ENCODE measurements around the gene HORMAD2.

HORMAD2 gene

DNA sequence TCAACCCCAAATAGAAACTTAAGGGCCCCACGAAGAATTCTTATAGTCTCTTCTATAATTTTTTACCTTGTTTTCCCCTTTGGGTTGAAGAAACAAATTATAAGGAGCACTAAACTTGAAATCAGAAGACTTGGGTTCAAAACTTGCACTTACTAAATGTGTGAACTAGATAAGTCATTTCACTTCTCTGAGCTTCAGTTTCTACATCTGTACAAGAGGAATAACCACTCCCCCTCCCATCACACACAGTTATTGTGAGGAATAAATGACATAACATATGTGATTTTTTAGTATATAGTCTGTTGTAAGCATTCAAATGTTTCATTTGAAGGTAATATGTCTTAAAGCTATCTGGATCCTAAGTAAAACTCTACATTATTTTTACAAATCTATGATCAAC, 87.5 kb downstream of the HORMAD2 start:
- DNase-seq (ENCODE audit: low read depth): no peak

DNA sequence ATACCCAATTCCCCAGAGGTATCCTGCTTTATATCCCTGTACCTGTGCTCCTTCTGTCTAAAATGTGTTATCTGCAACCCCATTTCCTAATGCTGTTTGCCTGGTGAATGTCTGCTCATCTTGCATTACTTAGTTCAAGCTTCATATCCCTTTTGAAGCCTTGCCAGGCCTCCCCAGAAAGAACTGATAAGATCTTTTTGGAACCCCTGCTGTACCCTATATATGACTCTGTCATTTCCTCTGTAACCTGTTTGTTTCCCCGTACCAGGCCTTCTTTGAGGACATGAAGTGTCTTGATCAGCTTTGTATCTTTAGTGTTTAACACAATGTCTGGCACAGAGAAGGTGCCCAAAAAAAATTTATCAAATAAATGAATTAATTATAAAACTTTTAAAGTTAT, 88.7 kb downstream of the HORMAD2 start:
- no peak for DNase-seq (ENCODE audit: low read depth)

DNA sequence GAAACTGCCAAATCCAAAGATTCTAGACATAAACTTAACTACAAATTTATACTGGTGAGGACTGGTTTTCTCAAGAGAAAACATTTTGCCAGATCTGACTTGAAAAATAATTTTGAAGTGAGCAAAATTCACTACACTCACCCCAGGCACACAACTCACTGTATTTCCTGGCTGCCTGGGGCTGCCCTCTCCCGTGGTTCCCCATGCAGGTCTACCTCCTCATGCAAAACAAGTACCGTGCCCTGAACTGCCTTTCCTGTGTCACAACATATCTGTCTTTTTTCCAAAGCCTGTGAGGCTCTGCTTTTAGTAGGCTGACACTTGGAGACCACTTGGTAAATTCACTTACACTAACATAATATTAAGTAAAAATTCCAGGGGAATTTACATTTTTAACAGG, 89.9 kb downstream of the HORMAD2 start:
- DNase-seq (ENCODE audit: low read depth): no peak

GRCh38 chr22:30171008-30171407, 90.7 kb downstream of the HORMAD2 start:
- DNase-seq (ENCODE audit: low read depth): no peak

GRCh38 chr22:30175690-30176288, 95.5 kb downstream of the HORMAD2 start:
- DNase-seq (ENCODE audit: low read depth): no peak

GRCh38 chr22:30176431-30176830, 96.2 kb downstream of the HORMAD2 start:
- DNase-seq (ENCODE audit: low read depth): no peak

DNA sequence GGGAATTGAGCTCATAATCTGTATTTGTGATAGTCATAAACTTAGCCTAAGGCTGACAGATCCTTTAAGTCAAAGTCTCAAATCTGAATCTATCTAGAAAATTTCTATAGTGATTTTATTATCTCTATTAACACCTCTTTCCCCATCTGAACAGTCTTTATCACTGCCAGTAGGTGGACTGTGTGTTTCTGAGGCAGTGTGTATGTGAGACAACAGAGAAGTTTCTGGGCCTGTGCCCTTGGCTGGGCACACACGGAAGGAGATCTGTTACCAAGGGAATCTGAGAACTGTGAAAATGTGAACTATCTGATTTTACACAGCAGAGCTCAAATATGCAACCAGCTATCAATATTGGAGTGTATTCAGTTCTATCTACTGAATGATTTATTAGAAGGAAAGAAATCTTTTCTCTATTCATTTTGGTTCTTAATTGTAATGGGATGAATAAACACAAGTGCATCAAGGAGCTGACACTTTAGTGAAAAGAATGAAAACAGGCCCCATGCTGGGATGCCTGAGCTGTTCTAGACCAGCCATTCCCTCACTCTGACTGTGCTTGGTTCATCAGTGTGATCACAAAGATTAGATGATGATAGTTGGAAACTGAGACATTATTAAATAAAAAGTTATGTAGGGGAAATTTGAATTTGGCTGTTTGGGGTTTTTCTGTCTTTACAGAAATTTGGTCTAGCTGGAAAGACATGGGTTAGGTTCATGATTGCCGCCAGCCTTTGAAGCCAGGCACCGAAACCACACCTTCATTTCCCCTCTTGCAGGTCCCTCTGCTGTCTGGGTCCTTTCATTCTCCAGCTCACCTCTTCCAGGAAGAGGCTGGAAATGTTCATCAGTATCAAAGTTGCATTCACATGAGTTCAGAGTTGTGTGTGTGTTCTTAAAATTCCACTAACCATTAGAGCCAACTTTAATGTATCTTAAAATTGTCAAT, 98.2 kb downstream of the HORMAD2 start:
- no peak for DNase-seq (ENCODE audit: low read depth)

DNA sequence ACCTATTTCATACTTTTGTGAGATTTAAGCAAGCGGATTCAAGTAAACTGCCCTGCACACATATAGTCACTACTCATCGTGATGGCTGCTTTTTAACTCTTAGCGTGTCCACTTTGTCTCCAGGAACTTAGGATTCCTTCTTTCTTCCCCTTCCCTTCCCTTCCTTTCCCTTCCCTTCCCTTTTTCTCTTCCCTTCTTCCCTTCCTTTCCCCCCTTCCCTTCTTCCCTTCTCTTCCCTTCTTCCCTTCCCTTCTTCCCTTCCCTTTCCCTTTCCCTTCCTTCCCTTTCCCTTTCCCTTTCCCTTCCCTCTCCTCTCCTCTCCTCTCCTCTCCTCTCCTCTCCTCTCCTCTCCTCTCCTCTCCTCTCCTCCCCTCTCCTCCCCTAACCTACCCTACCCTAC, 100.4 kb downstream of the HORMAD2 start:
- no peak for DNase-seq (ENCODE audit: low read depth)

GRCh38 chr22:30181459-30182349, 101.4 kb downstream of the HORMAD2 start:
- DNase-seq (ENCODE audit: low read depth): no peak

GRCh38 chr22:30182350-30182745, 102.1 kb downstream of the HORMAD2 start:
- DNase-seq (ENCODE audit: low read depth): no peak

DNA sequence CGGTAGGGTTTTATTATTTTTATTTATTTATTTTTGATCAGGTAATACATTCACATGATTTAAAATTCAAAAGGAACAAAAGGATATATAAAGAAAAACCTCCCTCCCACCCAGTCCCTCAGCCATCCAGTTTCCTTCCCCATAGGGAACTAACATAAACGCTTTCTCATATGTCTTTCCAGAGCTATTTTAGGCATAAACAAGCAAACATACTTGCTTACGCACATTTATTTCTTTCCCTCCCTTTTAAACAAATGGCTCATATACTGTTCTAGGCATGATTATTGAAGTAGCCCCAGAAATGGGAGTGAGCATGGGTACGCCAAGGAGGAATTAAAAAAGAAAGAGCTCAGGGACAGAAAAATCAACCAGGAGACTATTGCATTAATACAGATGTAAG, 102.6 kb downstream of the HORMAD2 start:
- no peak for DNase-seq (ENCODE audit: low read depth)

DNA sequence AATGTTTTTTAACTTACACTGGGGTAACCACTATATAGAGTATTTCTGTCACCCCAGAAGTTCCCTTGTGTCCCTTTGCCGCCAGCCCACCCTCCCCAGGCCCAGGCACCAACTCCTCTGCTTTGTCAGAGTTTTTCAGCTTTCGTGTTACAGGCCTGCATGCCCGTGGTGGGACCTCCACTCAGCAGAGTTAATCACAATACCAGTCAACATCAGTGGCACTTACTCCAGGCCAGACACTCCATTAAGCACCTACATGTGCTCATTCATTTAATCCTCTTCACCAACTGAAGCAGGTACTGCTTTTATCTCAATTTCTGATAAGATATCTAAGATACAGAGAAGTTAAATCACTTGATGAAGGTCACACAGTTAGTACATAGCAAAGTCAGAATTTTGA, 103.0 kb downstream of the HORMAD2 start:
- no peak for DNase-seq (ENCODE audit: low read depth)

DNA sequence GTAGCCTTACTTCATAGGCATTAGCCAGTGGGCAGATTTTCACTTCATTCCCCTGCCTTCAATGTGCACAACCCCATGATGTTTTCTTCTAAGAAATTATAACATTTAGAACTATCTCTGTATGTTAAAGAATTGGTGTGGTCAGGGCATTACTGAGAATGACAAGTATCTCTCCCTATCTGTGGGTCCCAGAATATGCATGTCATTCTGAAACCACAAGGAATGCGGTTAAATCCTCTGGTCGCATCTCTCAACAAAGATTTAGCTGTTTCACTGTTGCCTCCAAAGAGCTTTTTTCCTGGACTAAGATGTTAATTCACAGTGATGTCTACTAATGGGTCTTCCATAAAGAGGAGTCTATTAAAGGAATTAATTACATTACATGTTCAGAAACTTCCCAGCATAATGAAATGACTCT, 103.6 kb downstream of the HORMAD2 start:
- no peak for DNase-seq (ENCODE audit: low read depth)

DNA sequence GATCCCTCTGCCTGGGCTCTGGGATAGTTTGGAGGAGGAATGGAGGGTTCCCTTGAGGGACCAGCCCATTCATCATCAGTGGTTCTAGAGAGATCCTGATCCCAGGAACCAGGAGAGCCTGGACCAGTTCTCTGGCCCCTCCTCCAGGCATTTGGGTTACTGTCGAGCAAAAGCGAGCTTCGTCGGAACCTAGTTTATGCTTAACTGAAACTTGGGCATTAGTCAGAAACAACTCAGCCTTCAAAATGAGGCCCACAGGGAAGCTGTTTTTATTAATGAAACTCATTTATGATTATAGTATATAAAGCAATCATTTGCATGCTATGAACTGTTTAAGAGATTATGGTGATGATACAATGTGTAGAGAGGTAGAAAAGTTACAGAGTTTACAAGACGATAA, 104.9 kb downstream of the HORMAD2 start:
- no peak for DNase-seq (ENCODE audit: low read depth)

DNA sequence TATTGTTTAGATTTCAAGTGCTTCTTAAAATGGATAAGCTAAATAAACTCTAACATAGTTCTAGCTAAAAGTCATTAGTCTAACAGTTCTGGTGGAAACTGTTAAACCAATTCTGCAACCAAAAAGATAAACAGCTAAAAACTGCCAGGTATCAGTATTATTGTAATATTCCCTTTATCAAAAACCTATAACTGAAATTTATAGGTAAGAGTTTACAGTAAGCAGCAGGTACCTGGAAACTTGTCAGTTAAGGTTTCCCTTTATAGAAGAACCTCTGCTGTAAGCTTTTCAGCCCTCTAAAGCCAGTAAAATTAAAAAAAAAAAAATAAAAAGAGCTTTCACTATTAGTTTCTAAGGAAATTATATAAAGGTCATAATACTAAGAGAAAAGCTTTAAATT, 105.3 kb downstream of the HORMAD2 start:
- no peak for DNase-seq (ENCODE audit: low read depth)

DNA sequence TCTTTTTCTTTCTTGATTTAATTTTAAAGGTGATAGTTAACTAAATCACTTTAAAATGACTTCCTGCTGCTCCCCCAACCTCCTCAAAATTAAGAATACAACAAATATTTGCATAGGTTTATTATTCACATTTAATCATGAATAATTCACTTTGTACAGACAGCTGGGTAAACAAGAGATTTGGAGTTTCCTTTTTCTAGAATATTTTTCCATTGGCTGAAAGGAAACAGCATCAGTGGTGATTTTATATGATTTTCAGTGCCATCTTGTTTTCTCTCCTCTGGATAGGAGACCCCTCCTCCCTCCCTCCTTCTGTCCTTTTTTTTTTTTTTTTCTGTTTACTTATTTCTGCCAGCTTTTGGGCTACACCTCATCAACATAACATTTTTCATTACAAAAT, 105.8 kb downstream of the HORMAD2 start:
- DNase-seq (ENCODE audit: low read depth): no peak

DNA sequence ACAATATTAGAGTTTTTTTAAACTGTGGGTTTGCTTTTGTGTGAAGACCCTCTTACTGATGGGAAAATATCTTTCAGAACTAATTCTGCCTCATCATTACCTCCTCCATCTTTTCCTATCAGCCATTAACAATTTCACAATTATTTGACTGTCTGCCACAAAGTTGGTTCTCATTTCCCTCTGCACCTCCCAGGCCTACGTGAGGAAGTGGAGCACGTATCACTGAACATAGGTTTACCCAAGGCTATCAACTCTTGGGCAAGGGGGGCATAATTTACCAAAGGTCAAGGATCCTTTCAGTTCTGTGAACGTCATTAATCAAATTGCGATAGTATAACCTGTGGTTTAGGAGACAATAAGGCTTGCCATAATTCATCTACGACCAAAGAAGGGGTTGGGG, 106.2 kb downstream of the HORMAD2 start:
- no peak for DNase-seq (ENCODE audit: low read depth)

- no peak for DNase-seq (ENCODE audit: low read depth)
These were observed 106.8 kb downstream of the HORMAD2 start for GRCh38 chr22:30187094-30187493.

GRCh38 chr22:30187529-30188407, 107.5 kb downstream of the HORMAD2 start:
- no peak for DNase-seq (ENCODE audit: low read depth)

DNA sequence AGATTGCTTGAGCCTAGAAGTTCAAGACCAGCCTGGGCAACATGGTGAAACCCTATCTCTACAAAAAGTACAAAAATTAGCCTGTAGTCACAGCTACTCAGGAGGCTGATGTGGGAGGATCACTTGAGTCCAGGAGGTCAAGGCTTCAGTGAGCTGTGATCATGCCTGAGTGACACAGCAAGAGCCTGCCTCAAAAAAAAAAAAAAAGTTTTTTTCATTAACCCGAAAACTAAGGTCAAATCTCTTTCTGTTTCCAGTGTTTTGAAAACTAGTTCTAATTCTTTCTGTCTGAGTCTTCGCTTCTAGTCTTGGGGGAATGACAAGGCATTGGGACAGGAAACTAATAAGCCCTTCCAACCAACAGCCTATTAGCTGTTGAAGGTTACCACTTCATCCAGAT, 108.6 kb downstream of the HORMAD2 start:
- DNase-seq (ENCODE audit: low read depth): no peak

GRCh38 chr22:30190574-30190973, 110.3 kb downstream of the HORMAD2 start:
- no peak for DNase-seq (ENCODE audit: low read depth)

All from stimulated activated CD8-positive, alpha-beta memory T cell treated with anti-CD3 and anti-CD28 coated beads, Interleukin-12 subunit alpha, Interleukin-12 subunit beta, amount 100 ng/mL, for 4 hours (primary cell).